WTC11 (cell line): ENCODE data around the gene KRTAP5-9.

Source experiments
- ETV6 ChIP-seq: sonication (generic); formaldehyde crosslinking; IDR thresholded peaks from 2 replicates; pipeline ENCODE4 v1.8.1; 2022; ENCODE audit warnings: mild to moderate bottlenecking, missing genetic modification reagents
- SMAD4 ChIP-seq: sonication (generic); formaldehyde crosslinking; IDR thresholded peaks from 2 replicates; pipeline ENCODE4 v1.8.0; 2022; ENCODE audit warnings: mild to moderate bottlenecking, missing genetic modification reagents

DNA sequence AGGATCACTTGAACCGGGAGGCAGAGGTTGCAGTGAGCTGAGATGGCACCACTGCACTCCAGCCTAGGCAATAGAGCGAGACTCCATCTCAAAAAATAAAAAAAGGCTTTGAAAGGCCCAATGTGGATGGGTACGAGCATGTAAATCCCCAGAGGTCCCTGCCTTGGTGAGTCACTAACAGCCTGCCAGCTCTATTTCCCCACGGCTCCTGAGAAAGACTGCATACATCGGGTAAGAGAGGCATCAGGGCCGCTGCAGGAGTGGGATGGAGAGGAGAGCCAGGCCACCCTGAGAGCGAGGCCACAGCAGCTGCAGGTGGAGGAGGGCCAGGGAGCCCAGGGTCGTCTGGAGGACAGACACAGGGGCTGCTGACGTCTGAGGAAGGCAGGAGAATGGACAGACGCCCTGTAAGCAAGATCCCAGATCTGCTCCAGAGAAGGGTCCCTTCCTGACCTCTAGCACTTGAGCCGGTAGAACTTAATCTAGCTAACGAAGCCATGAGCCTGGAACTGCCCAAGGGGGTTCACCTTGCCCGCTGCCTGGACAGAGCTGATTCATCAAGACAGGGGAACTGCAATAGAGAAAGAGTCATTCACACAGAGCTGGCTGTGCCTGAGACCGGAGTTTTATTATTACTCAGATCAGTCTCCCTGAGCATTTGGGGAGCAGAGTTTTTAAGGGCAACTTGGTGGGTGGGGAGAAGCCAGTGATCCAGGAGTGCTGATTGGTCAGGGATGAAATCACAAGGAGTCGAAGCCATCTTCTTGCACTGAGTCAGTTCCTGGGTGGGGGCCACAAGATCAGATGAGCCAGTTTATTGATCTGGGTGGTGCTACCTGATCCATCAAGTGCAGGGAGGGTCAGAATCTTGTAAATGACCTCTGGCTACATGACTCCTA, 5.1 kb upstream of the KRTAP5-9 start:
- TF ChIP-seq SMAD4 (CRISPR knock-in tag) = no peak
- no peak for TF ChIP-seq ETV6 (CRISPR knock-in tag)
